WTC11 (cell line): Measurements from ENCODE around the gene TMEM82. TPM values are rescaled to one million over a fixed set of nuclear protein-coding genes. Genes with fewer than 3 reads are reported as not detected.

ENCODE experiments used
- ATAC-seq: fragments of 200-7000 bp; cut with Tn5 transposase; 2 replicates; pipeline ENCODE4 v1.10.0; 2021; ENCODE audit warnings: mild to moderate bottlenecking, moderate library complexity
- CTCF ChIA-PET: fragments of 300-600 bp; sonication (Branson Sonifier 250); formaldehyde crosslinking; loops from one replicate; lab custom pipeline; 2021; ENCODE audit warnings: antibody characterized with exemption; lab: Charles Lee
- POLR2A ChIA-PET: fragments of 350-600 bp; sonication (Branson Sonifier 250); formaldehyde crosslinking; loops from one replicate; lab custom pipeline; 2021; ENCODE audit warnings: antibody characterized with exemption; lab: Charles Lee
- DNase-seq: peaks from one replicate; pipeline ENCODE4 v3.0.0; 2021; ENCODE audit warnings: low spot score
- H3K27ac Mint-ChIP-seq: 2 replicates; pipeline ENCODE4 v1.8.0; 2021; ENCODE audit warnings: mixed read lengths
- H3K27me3 Mint-ChIP-seq: 2 replicates; pipeline ENCODE4 v1.8.0; 2021; ENCODE audit warnings: low read depth, mild to moderate bottlenecking, moderate library complexity, mixed read lengths
- H3K36me3 Mint-ChIP-seq: 2 replicates; pipeline ENCODE4 v1.8.0; 2021; ENCODE audit warnings: mixed read lengths
- H3K4me1 Mint-ChIP-seq: 2 replicates; pipeline ENCODE4 v1.8.0; 2022; ENCODE audit warnings: mixed read lengths
- H3K4me3 Mint-ChIP-seq: 2 replicates; pipeline ENCODE4 v1.8.0; 2021; ENCODE audit warnings: mild to moderate bottlenecking, moderate library complexity, mixed read lengths
- H3K9me3 Mint-ChIP-seq: 2 replicates; pipeline ENCODE4 v1.8.0; 2021; ENCODE audit warnings: mixed read lengths
- E2F4 ChIP-seq: sonication (generic); formaldehyde crosslinking; IDR thresholded peaks from 2 replicates; pipeline ENCODE4 v1.8.1; 2022; ENCODE audit warnings: low read depth, mild to moderate bottlenecking, moderate library complexity, missing genetic modification reagents, borderline replicate concordance
- FOXP1 ChIP-seq: sonication (generic); formaldehyde crosslinking; IDR thresholded peaks from 2 replicates; pipeline ENCODE4 v1.8.0; 2022; ENCODE audit warnings: missing genetic modification reagents, mild to moderate bottlenecking, moderate library complexity, borderline replicate concordance
- FOXP4 ChIP-seq: sonication (generic); formaldehyde crosslinking; IDR thresholded peaks from 2 replicates; pipeline ENCODE4 v1.8.0; 2022; ENCODE audit warnings: mild to moderate bottlenecking, missing genetic modification reagents
- MXD4 ChIP-seq: fragments of 250-450 bp; sonication (Bioruptor Pico); IDR thresholded peaks from 2 replicates; pipeline ENCODE4 v1.8.0; 2021; ENCODE audit warnings: mild to moderate bottlenecking, moderate library complexity, borderline replicate concordance
- OVOL2 ChIP-seq: fragments of 250-450 bp; sonication (Bioruptor Pico); IDR thresholded peaks from 2 replicates; pipeline ENCODE4 v1.9.0; 2021; ENCODE audit warnings: mild to moderate bottlenecking, borderline replicate concordance
- RELA ChIP-seq: sonication (generic); formaldehyde crosslinking; IDR thresholded peaks from 2 replicates; pipeline ENCODE4 v1.8.1; 2022; ENCODE audit warnings: missing genetic modification reagents, mild to moderate bottlenecking, borderline replicate concordance
- ZNF317 ChIP-seq: sonication (generic); formaldehyde crosslinking; IDR thresholded peaks from 2 replicates; pipeline ENCODE4 v1.8.1; 2023; ENCODE audit warnings: low read depth, mild to moderate bottlenecking, moderate library complexity, missing genetic modification reagents, borderline replicate concordance
- ZNF423 ChIP-seq: fragments of 250-450 bp; sonication (Bioruptor Pico); IDR thresholded peaks from 2 replicates; pipeline ENCODE4 v2.1.2; 2022; ENCODE audit warnings: mild to moderate bottlenecking, moderate library complexity
- total RNA-seq: library from RNA; stranded (reverse); gene quantifications from 3 replicates; pipeline ENCODE4 v1.2.3, GENCODE V29; 2021
- TF ChIP-seq, protein P1 (sequence below): fragments of 250-450 bp; sonication (Bioruptor Pico); conservative IDR thresholded peaks from 2 replicates; pipeline ENCODE4 v1.9.0; 2021; ENCODE audit warnings: mild to moderate bottlenecking
- TF ChIP-seq, protein P2 (sequence below): sonication (generic); formaldehyde crosslinking; IDR thresholded peaks from 2 replicates; pipeline ENCODE4 v1.8.1; 2023; ENCODE audit warnings: mild to moderate bottlenecking, missing genetic modification reagents, borderline replicate concordance
- TF ChIP-seq, protein P3 (sequence below): fragments of 250-450 bp; sonication (Bioruptor Pico); IDR thresholded peaks from 2 replicates; pipeline ENCODE4 v1.9.0; 2021; ENCODE audit warnings: mild to moderate bottlenecking, borderline replicate concordance
- TF ChIP-seq, protein P4 (sequence below): fragments of 250-450 bp; sonication (Bioruptor Pico); IDR thresholded peaks from 2 replicates; pipeline ENCODE4 v1.9.0; 2021; ENCODE audit warnings: mild to moderate bottlenecking
- TF ChIP-seq, protein P5 (sequence below): sonication (generic); formaldehyde crosslinking; IDR thresholded peaks from 2 replicates; pipeline ENCODE4 v1.8.1; 2022; ENCODE audit warnings: mild to moderate bottlenecking, missing genetic modification reagents, moderate library complexity, borderline replicate concordance

Gene TMEM82
- total RNA-seq, 1 experiment from 2014 or later, result 0.48 TPM

GRCh38 chr1:15724949-15725880 is 17.1 kb upstream of the TMEM82 start:
- no peaks in the 10 kb centered on the region for H3K27me3 Mint-ChIP-seq
- no peaks in the 10 kb centered on the region for H3K4me1 Mint-ChIP-seq
- ATAC-seq (no peak), DNase-seq (no peak)
- no peak overlapping the region for H3K4me3 Mint-ChIP-seq
- TF ChIP-seq, protein P1, sequence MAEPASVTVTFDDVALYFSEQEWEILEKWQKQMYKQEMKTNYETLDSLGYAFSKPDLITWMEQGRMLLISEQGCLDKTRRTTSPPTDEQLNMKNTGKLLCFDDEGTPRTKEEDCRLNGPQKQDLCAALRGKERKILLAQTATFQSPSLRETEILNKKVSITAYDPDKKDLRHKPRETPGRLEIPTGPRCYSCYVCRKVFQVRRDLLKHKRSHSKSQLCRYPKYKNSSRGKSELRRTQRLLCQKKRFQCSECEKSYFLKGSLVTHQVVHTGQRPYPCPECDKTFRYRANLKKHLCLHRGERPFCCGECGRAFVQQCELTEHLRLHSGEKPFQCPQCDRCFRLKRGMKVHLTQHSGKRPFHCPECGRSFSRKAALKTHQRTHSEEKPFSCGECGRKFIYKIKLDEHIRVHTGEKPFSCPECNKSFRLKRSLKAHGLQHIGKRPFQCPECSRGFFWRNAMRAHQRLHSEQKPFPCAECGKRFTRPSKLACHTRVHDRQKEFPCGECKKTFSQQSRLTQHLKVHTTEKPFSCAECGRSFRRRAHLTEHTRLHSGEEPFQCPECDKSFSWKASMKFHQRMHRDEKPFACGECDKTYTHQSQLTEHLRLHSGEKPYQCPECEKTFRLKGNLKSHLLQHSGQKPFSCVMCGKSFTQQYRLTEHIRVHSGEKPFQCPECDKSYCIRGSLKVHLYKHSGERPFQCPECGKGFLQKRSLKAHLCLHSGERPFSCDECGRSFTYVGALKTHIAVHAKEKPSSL (CRISPR knock-in tag), result no peak
- TF ChIP-seq E2F4 (CRISPR knock-in tag) (no peak), FOXP1 (no peak), ZNF317 (no peak), FOXP4 (CRISPR knock-in tag) (no peak), ZNF423 (CRISPR knock-in tag) (no peak), OVOL2 (CRISPR knock-in tag) (no peak), RELA (CRISPR knock-in tag) (no peak), MXD4 (CRISPR knock-in tag) (no peak)
- TF ChIP-seq, protein P2, sequence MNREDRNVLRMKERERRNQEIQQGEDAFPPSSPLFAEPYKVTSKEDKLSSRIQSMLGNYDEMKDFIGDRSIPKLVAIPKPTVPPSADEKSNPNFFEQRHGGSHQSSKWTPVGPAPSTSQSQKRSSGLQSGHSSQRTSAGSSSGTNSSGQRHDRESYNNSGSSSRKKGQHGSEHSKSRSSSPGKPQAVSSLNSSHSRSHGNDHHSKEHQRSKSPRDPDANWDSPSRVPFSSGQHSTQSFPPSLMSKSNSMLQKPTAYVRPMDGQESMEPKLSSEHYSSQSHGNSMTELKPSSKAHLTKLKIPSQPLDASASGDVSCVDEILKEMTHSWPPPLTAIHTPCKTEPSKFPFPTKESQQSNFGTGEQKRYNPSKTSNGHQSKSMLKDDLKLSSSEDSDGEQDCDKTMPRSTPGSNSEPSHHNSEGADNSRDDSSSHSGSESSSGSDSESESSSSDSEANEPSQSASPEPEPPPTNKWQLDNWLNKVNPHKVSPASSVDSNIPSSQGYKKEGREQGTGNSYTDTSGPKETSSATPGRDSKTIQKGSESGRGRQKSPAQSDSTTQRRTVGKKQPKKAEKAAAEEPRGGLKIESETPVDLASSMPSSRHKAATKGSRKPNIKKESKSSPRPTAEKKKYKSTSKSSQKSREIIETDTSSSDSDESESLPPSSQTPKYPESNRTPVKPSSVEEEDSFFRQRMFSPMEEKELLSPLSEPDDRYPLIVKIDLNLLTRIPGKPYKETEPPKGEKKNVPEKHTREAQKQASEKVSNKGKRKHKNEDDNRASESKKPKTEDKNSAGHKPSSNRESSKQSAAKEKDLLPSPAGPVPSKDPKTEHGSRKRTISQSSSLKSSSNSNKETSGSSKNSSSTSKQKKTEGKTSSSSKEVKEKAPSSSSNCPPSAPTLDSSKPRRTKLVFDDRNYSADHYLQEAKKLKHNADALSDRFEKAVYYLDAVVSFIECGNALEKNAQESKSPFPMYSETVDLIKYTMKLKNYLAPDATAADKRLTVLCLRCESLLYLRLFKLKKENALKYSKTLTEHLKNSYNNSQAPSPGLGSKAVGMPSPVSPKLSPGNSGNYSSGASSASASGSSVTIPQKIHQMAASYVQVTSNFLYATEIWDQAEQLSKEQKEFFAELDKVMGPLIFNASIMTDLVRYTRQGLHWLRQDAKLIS (CRISPR knock-in tag), result no peak
- TF ChIP-seq, protein P3, sequence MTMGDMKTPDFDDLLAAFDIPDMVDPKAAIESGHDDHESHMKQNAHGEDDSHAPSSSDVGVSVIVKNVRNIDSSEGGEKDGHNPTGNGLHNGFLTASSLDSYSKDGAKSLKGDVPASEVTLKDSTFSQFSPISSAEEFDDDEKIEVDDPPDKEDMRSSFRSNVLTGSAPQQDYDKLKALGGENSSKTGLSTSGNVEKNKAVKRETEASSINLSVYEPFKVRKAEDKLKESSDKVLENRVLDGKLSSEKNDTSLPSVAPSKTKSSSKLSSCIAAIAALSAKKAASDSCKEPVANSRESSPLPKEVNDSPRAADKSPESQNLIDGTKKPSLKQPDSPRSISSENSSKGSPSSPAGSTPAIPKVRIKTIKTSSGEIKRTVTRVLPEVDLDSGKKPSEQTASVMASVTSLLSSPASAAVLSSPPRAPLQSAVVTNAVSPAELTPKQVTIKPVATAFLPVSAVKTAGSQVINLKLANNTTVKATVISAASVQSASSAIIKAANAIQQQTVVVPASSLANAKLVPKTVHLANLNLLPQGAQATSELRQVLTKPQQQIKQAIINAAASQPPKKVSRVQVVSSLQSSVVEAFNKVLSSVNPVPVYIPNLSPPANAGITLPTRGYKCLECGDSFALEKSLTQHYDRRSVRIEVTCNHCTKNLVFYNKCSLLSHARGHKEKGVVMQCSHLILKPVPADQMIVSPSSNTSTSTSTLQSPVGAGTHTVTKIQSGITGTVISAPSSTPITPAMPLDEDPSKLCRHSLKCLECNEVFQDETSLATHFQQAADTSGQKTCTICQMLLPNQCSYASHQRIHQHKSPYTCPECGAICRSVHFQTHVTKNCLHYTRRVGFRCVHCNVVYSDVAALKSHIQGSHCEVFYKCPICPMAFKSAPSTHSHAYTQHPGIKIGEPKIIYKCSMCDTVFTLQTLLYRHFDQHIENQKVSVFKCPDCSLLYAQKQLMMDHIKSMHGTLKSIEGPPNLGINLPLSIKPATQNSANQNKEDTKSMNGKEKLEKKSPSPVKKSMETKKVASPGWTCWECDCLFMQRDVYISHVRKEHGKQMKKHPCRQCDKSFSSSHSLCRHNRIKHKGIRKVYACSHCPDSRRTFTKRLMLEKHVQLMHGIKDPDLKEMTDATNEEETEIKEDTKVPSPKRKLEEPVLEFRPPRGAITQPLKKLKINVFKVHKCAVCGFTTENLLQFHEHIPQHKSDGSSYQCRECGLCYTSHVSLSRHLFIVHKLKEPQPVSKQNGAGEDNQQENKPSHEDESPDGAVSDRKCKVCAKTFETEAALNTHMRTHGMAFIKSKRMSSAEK (CRISPR knock-in tag), result no peak
- TF ChIP-seq, protein P4, sequence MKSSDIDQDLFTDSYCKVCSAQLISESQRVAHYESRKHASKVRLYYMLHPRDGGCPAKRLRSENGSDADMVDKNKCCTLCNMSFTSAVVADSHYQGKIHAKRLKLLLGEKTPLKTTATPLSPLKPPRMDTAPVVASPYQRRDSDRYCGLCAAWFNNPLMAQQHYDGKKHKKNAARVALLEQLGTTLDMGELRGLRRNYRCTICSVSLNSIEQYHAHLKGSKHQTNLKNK (CRISPR knock-in tag), result no peak
- TF ChIP-seq, protein P5, sequence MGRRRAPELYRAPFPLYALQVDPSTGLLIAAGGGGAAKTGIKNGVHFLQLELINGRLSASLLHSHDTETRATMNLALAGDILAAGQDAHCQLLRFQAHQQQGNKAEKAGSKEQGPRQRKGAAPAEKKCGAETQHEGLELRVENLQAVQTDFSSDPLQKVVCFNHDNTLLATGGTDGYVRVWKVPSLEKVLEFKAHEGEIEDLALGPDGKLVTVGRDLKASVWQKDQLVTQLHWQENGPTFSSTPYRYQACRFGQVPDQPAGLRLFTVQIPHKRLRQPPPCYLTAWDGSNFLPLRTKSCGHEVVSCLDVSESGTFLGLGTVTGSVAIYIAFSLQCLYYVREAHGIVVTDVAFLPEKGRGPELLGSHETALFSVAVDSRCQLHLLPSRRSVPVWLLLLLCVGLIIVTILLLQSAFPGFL (CRISPR knock-in tag), result no peak
- ChIA-PET CTCF (interaction anchor here (0.8 to 3.4 kb wide), 2 partner anchors 16 to 77 kb away, joined by 3 to 15 read pairs; no protein-coding TSS in a partner anchor), POLR2A (no interaction called here)
- no peak overlapping the region for H3K27ac Mint-ChIP-seq
- H3K36me3 Mint-ChIP-seq, result peaks cover 23% of the 10 kb centered on the region
- H3K9me3 Mint-ChIP-seq, result no peaks in the 10 kb centered on the region
